Raji (cell line): ENCODE results near the gene SYNDIG1.

Experiments
- POLR2A ChIP-seq: IDR thresholded peaks from 2 replicates; pipeline ENCODE4 v1.6.1; 2011; ENCODE audit warnings: low read depth, low read length, control low read depth; ENCODE audit not compliant: insufficient read depth

Gene SYNDIG1

DNA sequence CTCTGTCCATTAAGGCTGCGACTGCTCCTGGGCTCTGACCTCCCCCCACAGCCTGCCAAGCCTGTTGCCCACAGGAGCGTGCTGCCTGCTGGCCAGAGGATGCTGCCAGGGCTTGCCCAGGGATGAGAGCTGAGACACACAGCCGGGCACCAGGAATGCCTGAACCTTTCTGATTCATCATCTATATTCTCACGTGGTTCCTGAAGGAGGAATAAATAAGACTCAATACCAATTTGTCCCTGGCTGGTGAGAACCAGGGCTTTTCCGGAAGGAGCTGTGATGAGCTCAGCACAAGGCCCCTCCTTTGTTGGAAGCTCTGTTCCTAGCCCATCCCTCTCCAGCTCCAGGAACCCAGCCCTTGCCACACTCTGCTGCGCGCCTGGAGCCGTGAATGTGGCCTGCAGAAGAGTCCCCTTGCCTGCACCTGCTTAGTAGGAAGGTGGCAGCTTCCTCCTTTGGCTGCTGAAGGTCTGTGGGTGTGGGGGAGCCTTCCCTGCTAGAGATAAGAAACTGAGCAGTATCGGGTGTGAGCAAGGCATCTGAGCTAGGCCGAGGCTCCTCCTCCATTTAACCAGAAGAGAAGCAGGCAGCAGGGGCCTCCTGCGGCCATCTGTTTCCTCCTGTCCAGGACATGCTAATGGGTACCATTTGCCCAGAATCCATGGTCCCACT is 37.9 kb downstream of the SYNDIG1 start:
- TF ChIP-seq POLR2A = no peak

GRCh38 chr20:24518515-24518914 is 49.1 kb downstream of the SYNDIG1 start:
- TF ChIP-seq POLR2A = no peak

DNA sequence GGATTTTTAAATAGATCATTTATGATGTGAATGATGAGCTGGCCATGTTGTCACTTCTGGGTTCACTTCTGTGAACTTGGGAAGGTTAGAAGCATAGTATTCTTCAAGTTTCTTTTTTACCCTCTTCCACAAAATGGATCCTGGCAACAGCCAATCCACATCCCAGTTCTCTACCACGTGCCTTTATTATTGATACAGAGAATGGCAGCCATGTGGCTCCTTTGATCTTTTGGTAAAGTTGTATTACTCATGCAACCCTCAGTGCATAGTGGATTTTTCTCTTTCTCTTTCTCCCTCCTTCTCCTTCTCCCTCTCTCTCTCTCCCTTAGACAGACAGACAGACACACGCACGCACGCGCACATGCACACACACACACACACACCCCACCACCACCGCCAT is 50.0 kb downstream of the SYNDIG1 start:
- TF ChIP-seq POLR2A = no peak

DNA sequence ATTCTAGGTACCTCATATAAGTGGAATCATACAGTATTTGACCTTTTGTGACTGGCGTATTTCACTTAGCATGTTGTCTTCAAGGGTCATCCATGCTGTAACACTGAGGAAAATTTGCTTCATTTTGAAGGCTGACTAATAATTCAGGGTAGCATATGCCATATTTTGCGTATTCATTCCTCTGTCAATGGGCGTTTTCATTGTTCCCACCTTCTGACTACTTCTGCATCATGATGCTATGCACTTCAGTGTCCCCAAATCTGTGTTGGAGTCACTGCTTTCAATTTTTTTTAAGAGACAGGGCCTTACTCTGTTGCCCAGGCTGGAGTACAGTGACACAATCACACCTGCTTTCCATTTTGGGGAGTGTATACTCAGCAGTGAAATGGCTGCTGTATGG is 51.6 kb downstream of the SYNDIG1 start:
- no peak for TF ChIP-seq POLR2A

DNA sequence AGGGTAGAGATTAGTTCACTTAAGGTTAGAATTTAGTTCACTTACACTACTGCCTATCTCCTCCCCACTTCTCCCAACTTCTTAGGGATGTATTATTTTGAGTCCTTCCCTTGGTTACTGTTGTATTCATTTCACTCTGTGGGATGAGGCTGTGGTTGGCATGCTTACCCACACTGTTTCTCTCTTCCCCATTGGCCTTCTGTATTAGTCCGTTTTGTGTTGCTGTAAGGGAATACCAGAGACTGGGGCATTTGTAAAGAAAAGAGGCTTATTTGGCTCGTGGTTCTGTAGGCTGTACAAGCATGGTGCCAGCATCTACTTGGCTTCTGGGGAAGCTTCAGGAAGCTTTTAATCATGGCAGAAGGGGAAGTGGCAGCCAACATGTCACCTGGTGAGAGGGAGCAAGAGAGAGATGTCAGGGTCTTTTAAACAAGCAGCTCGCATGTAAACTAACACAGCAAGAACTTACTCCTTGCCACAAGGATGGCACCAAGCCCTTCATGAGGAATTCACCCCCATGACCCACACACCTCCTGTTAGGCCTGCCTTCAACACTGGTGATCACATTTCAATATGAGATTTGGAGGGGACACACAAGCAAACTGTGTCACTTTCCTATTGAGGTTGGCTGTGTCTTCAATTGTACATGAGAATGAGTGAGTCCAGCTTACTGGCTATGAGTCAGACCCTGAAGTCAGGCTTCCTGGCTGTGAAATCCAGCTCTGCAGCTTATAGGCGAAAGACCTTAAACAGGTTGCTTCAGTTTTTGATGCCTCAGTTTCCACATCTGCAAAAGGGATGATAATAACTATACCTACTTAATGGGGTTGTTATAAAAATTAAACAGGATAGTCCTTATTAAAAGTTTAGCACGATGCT is 53.3 kb downstream of the SYNDIG1 start:
- TF ChIP-seq POLR2A = no peak

DNA sequence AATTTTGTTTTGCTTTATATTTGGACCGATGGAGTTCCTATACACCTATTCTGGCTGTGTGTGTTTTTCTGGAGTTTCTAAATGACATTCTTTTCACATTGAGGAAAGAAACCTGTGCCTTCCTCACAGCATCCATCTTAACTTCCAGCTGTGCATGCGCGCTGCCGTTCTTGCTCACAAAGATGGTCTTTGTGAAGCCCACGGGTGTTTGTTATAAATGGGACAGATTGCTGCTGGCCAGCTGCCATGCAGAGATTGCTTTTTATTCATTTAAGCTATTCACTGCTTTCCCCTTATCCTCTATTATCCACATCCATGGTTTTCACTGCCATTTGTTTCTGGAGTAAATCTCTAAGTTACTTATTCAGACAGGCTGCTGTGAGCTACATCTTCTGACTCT is 54.2 kb downstream of the SYNDIG1 start:
- TF ChIP-seq POLR2A = no peak

DNA sequence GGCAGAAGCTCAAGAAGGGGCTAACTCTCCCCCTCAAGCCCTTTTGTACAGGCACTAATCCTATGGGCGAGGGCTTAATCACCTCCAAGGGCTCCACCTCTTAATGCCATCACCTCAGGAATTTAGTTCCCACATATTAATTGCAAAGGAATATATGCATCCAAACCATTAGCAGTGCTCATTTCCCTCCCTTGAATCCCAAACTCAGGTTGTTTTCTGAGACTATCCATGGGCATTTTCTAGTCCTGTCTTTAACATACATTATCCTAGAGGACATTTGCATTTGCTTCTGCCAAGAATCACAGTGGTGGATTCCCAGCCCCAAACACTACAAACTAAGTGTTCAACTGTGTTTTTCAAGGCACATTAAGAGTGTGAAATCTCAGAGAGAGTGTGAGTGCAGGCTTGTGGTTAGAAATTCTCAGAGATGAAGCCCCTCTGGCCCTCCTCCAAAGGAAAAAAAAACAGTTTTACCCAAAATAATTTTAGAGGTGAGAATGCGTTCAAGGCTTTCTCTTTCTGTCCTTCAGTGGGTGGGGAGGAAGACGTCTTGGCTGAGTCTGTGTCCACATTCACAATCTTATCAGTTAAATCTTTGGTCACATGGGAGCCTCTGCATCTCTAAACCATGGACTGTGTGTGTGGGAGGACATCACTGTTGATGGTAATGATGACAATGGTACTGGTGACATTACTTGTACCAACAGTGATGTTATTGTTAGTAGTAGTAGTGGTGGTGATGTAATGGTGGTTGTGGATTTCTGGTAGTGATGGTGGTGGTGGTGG is 59.3 kb downstream of the SYNDIG1 start:
- TF ChIP-seq POLR2A = no peak

GRCh38 chr20:24529369-24529719 is 59.9 kb downstream of the SYNDIG1 start:
- no peak for TF ChIP-seq POLR2A

- TF ChIP-seq POLR2A = no peak
These were observed 60.8 kb downstream of the SYNDIG1 start for GRCh38 chr20:24530131-24530680.

DNA sequence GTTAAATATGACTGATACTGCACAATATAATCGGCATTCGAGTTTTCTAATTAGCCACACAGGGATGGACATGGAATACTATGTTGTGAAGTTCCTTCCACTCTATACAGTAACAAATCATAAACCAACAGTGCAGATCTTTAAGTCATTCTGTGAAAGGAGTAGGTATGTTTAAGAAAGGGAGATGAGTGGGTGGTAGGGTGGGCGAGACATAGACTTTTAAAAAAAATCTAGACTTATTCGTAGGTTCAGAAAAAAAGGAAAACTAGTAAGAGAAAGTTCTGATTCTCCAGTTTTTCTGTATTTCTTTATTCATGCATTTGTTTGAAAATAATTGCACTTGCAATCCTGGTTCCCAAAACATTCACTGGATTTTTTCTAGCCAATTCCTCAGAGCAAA is 61.8 kb downstream of the SYNDIG1 start:
- no peak for TF ChIP-seq POLR2A

DNA sequence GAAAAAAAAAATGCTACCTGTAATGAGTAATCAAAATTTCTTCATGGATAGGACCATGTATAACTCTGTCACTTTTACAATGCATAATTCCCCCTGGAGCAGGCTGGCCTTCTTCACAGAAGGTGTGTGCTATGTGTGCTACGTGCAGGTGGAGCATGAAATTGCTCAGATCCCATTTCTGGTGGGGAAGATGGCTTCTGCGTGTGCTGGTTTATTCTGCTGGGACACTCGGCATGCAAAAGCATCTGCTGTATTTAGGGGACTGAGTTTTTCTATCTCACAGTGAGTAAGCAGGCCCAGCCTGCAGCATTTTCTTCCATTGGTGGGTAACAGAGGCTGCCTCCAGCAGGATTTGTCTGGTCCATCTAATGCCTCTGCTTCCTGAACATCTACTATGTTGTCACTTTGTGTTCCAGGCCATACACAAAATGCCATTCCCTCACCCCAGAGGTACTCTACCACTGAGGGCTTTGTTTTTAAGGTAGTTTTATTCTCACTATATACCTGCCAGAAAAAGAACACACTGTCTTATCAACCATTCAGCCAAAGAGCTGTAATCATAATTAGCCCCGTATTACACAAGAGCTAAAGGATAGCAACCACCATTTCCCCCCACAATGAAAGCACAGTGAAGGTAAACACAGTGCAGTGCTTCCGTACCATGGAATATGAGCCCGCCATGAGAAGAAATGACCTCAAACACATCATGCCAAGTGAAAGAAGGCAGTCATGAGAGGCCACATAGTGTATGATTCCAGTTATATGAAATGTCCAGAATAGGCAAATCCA is 62.4 kb downstream of the SYNDIG1 start:
- no peak for TF ChIP-seq POLR2A

GRCh38 chr20:24533449-24533848 is 64.0 kb downstream of the SYNDIG1 start:
- TF ChIP-seq POLR2A = no peak

DNA sequence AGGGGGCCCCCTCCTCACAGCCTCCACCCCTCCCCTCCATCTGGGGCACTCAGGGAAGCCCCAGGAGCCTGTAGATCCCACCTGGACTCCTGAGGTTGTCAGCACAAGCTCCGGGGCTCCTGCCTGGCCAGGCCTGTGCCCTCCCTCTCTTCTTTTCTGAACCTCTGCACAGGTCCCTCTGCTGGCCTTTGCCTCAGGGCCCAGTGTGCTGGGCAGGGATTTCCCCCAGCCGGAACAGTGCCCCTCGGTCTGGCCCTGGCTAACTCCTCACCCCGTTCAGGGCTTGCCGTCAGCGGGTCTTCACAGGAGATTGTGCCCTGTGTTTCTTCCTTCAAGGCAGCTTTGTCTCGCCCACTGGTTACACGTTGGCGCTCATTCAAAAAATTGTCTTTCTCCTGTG is 64.9 kb downstream of the SYNDIG1 start:
- no peak for TF ChIP-seq POLR2A

GRCh38 chr20:24535941-24536730 is 66.7 kb downstream of the SYNDIG1 start:
- TF ChIP-seq POLR2A = no peak

- TF ChIP-seq POLR2A = no peak
These were observed 67.8 kb downstream of the SYNDIG1 start for GRCh38 chr20:24537210-24537609.

- no peak for TF ChIP-seq POLR2A
These were observed 73.3 kb downstream of the SYNDIG1 start for GRCh38 chr20:24542721-24543120.
